ENCODE data around the gene PHF21B. TPM values are rescaled to one million over a fixed set of nuclear protein-coding genes. Genes with fewer than 3 reads are reported as not detected.

The PHF21B gene
- total RNA-seq, 1 experiment from 2014 or later = 20.2 TPM

DNA sequence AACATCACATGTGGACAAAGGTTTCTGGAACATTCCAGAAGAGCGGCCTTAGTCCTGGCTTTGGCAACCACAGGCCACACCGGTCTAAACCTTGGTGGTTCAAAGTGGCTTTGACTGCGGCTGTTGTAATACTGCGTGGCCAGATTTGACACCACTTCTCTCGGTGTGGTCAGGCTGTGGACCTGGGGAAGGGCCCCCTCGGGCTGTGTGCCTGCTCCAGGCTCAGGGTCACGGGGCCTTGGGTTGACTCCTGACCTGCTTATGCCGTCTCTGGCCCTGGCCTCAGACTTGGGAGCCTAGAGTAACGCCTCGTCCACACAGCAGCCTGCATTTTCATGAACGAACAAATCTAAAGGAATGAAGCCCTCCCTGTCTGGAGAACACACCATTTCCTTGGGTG lies 118.0 kb downstream of the PHF21B start:
- H3K27me3 ChIP-seq (ENCODE audit: control insufficient read depth, insufficient read depth, low read length) = no peaks in the 10 kb centered on the region
- H3K36me3 ChIP-seq (replicated peaks; ENCODE audit: control insufficient read depth, insufficient read depth, low read length) = peaks cover 17% of the 10 kb centered on the region
- H3K4me3 ChIP-seq (ENCODE audit: insufficient read depth, low read depth, low read length) = no peak overlapping the region
- DNase-seq = peak; percentile 44

DNA sequence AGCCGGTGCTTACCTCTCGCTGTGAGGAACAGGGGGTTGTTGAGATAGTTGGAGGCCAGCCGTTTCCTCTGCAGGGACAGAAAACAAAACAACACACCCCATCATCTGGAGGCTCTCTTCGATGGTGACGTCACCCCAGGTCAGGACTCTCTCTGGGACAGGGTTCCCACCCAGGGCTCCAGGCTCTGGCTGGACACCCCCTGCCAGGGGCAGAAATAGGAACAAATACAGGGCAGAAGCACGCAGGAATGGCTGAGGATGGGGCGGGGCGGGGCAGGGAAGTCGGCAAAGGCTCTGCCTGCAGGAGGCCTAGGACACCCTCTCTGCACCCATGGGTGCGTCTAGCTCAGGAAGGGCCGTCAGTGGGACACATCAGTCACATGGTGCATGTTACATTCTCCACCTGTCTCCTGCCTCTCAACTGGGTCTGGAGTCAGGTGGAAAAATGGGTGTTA lies 118.5 kb downstream of the PHF21B start:
- Histone ChIP-seq H3K4me3 (ENCODE audit: insufficient read depth, low read depth, low read length) (no peak overlapping the region), H3K36me3 (replicated peaks; ENCODE audit: control insufficient read depth, insufficient read depth, low read length) (peaks cover 17% of the 10 kb centered on the region), H3K27me3 (ENCODE audit: control insufficient read depth, insufficient read depth, low read length) (no peaks in the 10 kb centered on the region)
- DNase-seq = no peak

DNA sequence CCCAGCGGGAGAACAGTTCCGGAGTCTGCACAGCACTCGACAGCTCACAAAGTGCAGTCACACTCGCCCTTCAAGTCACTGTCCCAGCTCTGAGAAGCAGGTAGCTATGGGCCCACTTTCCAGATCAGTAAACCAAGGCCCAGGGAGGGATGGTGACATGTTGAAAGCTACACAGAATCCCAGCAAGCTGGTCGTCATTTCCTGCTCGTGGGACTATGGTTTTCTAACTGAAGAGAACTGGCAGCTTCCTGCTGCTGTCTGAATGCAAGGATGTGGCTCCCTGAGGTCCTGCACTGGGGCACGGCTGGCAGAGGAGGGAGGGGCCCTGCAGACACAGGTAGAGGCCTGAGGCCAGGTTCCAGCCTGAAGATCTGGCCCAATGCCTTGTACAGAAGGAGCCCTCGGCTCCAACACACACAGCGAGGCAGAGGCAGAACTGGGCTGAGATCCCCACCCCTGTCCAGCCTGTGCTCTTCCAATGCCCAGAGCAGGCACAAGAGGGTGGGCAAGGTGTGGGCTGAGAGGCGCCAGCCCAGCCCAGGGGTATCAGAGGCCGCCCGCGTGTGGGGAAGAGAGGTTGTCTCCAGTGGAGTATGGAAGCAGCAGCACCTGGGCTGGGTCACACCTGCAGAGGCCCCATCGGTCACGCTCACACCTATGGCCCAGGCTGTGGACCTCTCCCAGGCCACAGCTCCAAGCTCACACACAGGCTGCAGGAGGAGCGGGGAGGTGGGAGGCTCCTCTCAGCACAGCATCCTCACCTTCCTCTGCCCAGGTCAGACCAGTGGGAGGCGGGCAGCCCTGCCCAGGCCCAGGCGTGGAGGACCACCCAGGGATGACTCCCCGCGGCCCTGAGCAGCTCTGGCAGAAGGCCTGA lies 119.2 kb downstream of the PHF21B start:
- H3K27me3 ChIP-seq (ENCODE audit: control insufficient read depth, insufficient read depth, low read length) = no peaks in the 10 kb centered on the region
- H3K4me3 ChIP-seq (ENCODE audit: insufficient read depth, low read depth, low read length) = no peak overlapping the region
- peaks cover 17% of the 10 kb centered on the region for H3K36me3 ChIP-seq (replicated peaks; ENCODE audit: control insufficient read depth, insufficient read depth, low read length)
- DNase-seq = peak; percentile 27

DNA sequence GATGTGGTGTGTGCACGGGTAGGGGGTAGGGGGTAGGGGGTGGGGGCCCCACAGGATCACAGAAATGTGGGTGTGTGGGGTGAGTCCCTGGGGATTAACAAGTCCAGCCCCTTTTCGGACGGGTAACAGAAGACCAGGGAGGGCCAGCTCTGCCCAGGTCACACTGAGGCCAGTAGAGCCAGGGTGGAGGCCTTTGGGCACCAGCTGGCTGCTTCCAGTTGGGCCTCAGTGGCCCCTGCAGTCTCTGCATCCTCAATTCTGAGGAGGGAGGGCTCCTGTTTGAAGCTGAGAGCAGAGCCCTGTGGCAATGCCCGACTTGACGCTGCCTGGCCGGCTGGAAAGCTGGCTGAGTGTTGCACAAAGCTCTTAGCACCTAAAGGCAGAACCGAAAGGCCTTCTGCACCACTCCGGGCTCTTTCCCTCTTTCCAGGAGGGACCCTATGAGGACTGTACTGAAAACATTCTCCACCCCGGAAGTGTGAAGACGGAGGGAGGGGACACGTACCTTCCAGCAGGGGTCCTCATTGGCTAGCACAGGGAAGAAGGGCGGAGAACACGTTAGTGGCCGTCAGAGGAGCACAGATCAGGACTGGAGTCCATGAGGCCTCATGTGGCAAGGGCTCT lies 120.4 kb downstream of the PHF21B start:
- Histone ChIP-seq H3K36me3 (replicated peaks; ENCODE audit: control insufficient read depth, insufficient read depth, low read length) (peaks cover 17% of the 10 kb centered on the region), H3K27me3 (ENCODE audit: control insufficient read depth, insufficient read depth, low read length) (no peaks in the 10 kb centered on the region), H3K4me3 (ENCODE audit: insufficient read depth, low read depth, low read length) (no peak overlapping the region)
- DNase-seq = peak; percentile 83

DNA sequence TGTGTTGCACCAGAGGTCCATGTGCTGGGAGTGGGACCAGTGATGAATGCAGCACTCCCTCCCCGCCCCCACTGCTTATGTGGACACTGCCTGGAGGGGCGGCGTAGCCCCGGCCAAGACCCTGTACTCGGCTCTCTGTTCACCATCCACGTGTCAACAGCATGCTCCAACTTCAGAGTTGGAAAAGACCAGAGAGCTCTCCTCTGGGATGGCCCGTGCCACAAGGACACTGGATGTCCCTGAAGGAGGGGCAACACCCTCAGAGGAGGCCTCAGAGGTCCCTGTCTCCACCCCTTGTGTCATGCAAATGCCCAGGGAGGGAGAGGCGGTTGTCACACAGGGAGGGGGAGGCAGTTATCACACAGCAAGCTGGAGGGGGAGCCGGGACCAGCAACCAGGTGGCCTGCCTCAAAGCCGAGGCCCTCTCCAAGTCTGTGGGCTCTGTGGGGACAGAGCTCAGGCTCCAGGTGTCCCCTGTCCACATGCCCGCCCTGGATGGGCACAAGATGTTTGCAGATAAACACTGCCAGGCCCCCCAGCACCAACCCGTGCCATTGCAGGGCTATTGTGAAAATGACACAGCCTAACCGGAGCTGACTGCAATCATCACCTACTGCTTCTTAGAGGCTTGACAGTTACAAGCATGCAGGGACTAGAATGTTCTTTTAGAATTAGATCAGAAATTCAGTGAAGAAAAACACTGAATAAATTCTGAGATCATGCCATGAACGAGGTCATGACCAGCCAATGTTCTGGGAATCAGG lies 121.1 kb downstream of the PHF21B start:
- Histone ChIP-seq H3K36me3 (replicated peaks; ENCODE audit: control insufficient read depth, insufficient read depth, low read length) (peaks cover 15% of the 10 kb centered on the region), H3K27me3 (ENCODE audit: control insufficient read depth, insufficient read depth, low read length) (no peaks in the 10 kb centered on the region), H3K4me3 (ENCODE audit: insufficient read depth, low read depth, low read length) (no peak overlapping the region)
- peak; percentile 89 for DNase-seq

DNA sequence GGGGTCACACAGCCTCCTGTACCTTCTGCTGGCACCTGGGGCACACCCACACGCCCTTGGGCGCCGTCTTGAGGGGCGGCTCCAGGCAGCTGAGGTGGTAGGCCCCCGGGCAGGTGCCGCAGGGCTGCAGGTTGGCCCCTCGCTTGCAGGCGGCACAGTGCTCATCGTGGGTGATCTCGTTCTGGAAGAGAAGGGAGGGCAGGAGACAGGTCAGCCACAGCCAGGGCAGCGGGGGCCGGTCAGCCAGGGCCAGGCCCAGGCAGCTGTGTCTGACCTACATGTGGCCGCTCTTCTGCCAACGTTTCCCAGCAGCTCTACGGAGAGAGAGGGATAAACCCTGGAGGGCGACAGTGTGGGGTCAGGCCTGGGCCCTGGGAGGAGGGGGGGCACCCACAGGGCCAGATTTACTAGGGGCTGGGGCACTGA lies 121.9 kb downstream of the PHF21B start:
- no peak overlapping the region for H3K4me3 ChIP-seq (ENCODE audit: insufficient read depth, low read depth, low read length)
- H3K36me3 ChIP-seq (replicated peaks; ENCODE audit: control insufficient read depth, insufficient read depth, low read length) = peaks cover 16% of the 10 kb centered on the region
- no peak for DNase-seq
- H3K27me3 ChIP-seq (ENCODE audit: control insufficient read depth, insufficient read depth, low read length) = no peaks in the 10 kb centered on the region

DNA sequence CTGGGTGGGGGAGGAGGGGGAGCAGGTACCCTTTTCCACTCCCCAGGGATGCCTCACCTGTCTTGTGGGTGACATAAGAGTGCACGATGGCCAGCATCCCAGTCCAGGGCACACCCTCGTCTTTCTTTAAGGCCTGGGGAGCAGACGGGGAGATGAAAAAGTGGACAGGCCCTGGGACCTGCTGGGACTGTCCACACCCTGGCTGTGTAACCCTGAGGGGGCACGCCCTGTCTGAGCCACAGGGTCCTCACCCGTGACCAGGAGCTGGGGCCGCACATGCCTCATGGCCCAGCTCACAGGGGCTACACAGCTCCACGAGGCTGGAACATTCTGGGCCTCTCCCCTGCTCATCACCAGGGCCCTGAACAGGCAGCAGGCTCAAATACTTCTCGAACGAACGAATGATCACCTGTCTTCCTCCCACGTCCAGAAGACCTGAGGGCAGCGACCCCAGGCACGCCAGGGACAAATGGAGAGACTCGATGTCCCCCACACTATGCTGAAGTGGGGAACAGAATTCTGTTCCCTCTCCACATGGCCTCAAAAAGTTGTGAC lies 123.9 kb downstream of the PHF21B start:
- Histone ChIP-seq H3K36me3 (replicated peaks; ENCODE audit: control insufficient read depth, insufficient read depth, low read length) (peaks cover 13% of the 10 kb centered on the region), H3K4me3 (ENCODE audit: insufficient read depth, low read depth, low read length) (no peak overlapping the region), H3K27me3 (ENCODE audit: control insufficient read depth, insufficient read depth, low read length) (no peaks in the 10 kb centered on the region)
- peak; percentile 33 for DNase-seq

DNA sequence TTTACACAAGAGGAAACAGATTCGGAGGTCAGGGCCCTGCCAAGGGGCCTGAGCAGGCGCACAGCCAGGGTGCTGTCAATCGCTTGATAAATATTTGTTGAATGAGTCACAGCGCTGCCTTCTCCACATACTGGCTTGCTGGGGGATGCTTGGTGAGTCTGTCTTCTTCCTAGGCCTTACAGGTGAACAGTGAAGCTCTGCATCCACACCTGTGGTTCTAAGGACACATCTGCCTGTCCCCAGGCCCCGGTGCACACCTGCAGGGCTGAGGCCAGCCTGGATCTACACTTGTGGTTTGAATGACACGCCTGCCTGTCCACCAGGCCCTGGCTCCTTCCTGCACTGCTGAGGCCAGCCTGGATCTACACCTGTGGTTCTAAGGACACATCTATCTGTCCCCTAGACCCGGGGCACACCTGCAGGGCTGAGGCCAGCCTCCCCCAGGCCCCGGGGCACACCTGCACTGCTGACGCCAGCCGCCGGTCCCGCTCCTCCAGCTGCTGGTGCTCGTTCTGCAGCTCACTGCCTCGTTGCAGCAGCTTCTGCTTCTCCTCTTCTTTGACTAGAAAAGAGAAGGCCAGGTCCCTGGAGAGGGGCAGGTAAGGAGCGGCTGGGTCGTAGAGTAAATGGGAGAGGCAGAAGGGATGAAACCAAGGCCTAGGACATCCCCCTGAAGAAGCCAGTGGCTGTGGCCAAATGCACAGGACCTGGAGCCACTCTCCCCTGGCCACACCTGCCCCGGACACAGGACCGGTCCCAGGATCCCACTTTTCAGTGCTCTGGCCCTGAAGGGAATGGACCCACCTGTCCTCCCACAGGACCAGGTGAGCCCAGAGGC lies 124.6 kb downstream of the PHF21B start:
- H3K36me3 ChIP-seq (replicated peaks; ENCODE audit: control insufficient read depth, insufficient read depth, low read length) = peaks cover 9% of the 10 kb centered on the region
- no peaks in the 10 kb centered on the region for H3K27me3 ChIP-seq (ENCODE audit: control insufficient read depth, insufficient read depth, low read length)
- peak; percentile 35 for DNase-seq
- H3K4me3 ChIP-seq (ENCODE audit: insufficient read depth, low read depth, low read length) = no peak overlapping the region

DNA sequence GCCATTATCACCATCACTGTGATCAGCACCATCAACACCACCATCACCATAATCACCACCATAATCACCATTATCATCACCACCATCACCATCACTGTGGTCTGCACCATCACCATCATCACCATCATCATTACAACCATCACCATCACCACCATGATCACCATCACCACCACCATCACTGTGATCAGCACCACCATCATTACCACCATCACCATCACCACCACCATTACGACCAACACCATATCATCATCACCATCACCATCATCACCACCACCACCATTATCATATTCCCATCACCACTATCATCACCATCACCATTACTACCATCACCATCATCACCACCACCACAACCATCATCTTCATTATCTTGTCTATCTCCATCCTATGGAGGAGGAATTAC lies 125.2 kb downstream of the PHF21B start:
- H3K36me3 ChIP-seq (replicated peaks; ENCODE audit: control insufficient read depth, insufficient read depth, low read length) = peaks cover 9% of the 10 kb centered on the region
- no peak for DNase-seq
- no peaks in the 10 kb centered on the region for H3K27me3 ChIP-seq (ENCODE audit: control insufficient read depth, insufficient read depth, low read length)

DNA sequence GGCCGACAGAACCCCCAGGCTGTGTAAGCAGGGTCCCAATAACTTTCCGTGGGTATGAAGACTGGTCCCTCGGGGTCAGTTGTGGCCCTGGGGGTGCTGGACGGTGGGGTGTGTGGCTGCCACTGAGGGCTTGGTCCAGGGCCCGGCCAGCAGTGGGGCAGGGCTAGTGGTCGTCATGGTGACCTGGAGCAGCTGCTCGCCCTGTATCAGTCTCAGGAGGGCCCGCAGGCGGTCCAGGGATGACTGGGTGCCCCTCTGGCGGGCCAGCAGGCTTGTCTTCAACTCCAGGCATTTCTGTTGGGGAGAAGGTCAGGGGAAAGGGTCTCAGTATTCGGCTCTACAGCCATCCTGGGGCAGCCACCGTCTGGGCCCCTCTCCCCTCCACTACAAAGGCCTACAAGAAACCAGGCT lies 126.8 kb downstream of the PHF21B start:
- Histone ChIP-seq H3K4me3 (ENCODE audit: insufficient read depth, low read depth, low read length) (no peak overlapping the region), H3K27me3 (ENCODE audit: control insufficient read depth, insufficient read depth, low read length) (no peaks in the 10 kb centered on the region), H3K36me3 (replicated peaks; ENCODE audit: control insufficient read depth, insufficient read depth, low read length) (peaks cover 8% of the 10 kb centered on the region)
- DNase-seq = peak; percentile 49

More for the DNA sequence above, 125.2 kb downstream of the PHF21B start:
- no peak overlapping the region for H3K4me3 ChIP-seq (ENCODE audit: insufficient read depth, low read depth, low read length)

DNA sequence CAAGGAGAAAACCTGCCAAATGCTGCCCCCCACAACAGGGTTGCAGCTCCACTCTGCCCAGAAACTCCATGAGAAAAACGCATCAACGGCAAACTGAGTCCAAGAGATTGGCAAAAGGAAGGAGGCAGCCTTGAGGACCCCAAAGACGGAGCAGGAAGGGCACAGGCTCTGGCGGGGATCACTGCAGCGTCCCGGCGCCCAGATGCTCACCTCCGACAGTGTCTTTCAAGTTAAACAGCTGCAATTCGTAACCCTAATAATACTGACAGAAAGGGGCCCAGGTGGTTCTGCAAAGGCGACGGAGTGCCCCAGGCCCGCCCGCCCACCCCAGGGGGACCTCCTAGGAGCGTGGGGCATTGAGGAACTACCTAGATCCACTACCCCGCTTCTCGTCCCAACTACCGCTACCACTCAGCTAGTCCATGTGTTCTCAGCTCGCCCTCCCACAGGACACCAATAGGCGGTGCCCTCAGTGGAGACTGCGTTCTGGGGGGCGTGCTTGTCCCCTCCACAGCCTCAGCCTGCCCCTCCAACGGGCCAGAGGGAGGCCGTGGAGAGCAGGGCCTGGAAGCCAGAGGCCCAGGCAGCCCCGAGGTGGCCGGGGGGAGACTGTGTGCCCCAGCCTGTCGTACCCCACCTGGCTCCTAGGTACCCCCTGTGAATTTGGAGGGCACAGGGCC lies 127.4 kb downstream of the PHF21B start:
- no peaks in the 10 kb centered on the region for H3K27me3 ChIP-seq (ENCODE audit: control insufficient read depth, insufficient read depth, low read length)
- H3K36me3 ChIP-seq (replicated peaks; ENCODE audit: control insufficient read depth, insufficient read depth, low read length) = peaks cover 8% of the 10 kb centered on the region
- no peak overlapping the region for H3K4me3 ChIP-seq (ENCODE audit: insufficient read depth, low read depth, low read length)
- DNase-seq = peak; percentile 66

DNA sequence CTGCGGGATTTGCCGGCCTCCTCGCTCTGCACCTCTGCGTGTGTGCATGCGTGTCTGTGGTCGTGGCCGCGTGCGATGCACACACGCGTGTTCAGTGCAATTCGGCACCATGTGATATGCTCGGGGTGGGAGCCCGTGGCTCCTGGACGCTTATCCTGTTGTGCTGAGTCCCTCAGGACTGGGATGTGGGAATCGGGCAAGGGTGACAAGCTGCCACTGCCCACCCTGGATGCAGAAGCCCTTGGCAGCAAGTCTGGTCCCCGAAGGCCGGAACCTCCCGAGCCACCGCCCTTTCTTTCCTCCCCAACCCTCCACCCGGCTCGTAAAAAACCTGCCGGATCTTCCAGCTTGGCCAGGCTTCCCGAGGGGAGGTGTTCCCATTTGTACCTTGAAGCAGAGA lies 128.2 kb downstream of the PHF21B start:
- peaks cover 8% of the 10 kb centered on the region for H3K36me3 ChIP-seq (replicated peaks; ENCODE audit: control insufficient read depth, insufficient read depth, low read length)
- DNase-seq = peak; percentile 38
- no peak overlapping the region for H3K4me3 ChIP-seq (ENCODE audit: insufficient read depth, low read depth, low read length)
- H3K27me3 ChIP-seq (ENCODE audit: control insufficient read depth, insufficient read depth, low read length) = no peaks in the 10 kb centered on the region

DNA sequence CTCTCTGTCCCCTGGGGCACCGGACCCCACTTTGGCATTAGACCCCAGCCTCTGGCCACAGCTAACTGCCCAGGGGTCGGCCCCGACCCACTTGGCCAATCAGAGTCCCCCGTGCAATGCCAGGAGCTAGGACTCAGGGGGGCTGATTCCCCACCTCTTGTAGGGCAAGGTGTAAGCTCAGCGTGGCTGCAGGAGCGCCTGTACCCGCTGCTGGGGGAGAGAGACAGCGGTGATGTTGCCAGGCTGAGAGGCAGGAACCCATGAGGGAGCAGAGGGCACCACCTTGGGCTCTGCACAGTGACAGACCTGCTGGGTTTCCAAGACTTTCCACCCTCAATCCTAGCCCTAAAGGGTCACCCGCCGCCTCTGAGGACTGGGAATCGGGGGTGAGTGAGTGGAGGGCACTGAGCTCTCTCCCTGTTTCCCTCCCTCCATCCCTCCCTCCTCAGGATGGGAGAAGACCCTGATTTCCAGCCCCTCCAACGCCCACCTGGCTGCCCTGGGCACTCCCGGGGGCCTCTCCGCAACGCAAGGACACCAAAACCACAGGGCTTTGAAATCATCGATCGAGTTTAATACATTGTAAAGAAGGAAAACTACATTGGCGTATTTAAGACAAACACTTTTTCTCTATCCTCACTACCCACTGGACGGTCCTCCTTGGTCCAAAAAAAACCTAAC lies 129.1 kb downstream of the PHF21B start:
- peak; percentile 44 for DNase-seq

More for the DNA sequence above, 129.1 kb downstream of the PHF21B start:
- no peaks in the 10 kb centered on the region for H3K27me3 ChIP-seq (ENCODE audit: control insufficient read depth, insufficient read depth, low read length)
- H3K4me3 ChIP-seq (ENCODE audit: insufficient read depth, low read depth, low read length) = no peak overlapping the region
- H3K36me3 ChIP-seq (replicated peaks; ENCODE audit: control insufficient read depth, insufficient read depth, low read length) = peaks cover 8% of the 10 kb centered on the region

Data from H7 (cell line).